Activated CD8-positive, alpha-beta memory T cell treated with anti-CD3 and anti-CD28 coated beads, Interleukin-2, amount 50 U/mL, for 24 hours (primary cell): ENCODE data around the gene CHD9NB.

Source experiments
- DNase-seq: peaks from one replicate; pipeline ENCODE4 v3.0.0-alpha.2; 2020; ENCODE audit errors: extremely low read depth

CHD9NB gene

DNA sequence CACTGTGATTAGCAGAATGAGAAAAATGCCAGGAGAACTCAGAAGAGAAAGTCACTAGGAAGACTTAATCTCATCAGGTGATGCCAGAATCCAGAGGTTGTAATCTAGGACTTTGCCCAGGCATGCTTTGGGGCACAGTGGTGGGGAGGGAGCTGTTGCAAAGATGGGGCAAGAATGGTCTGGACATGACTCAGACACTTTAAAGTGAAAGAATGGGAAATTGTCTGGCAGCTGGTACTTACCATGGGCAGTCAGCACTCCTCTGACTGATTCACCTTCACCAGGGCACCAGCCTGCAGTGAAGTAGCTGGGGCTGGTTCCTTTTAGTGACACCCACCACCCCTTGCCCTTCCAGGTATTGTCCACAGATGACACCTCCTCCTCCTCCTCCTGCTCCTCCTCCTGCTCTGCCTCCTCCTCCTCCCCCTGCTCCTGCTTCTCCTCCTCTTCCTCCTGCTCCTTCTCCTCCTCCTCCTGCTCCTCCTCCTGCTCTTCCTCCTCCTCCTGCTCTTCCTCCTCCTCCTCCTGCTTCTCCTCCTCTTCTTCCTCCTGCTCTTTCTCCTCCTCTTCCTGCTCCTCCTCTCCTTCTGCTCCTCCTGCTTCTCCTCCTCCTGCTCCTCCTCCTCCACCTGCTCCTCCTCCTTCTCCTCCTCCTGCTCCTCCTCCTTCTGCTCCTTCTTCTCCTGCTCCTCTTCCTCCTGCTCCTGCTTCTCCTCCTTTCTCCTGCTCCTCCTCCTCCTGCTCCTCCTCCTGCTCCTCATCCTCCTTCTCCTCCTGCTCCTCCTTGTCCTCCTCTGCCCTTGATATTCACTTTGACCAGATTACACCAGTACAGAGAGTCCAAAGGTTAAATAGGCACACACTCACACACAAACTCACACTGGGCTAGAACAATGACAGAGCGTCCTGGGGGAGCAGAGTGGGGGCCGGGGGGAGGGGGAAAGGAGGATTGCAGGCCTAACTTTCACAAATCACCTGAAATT is at the start of gene CHD9NB:
TSS of gene CHD9NB (minus strand) at position 379 of the 983 bp plus-strand sequence. CDS start 8,739 bp downstream, outside the sequence.
- DNase-seq = no peak

DNA sequence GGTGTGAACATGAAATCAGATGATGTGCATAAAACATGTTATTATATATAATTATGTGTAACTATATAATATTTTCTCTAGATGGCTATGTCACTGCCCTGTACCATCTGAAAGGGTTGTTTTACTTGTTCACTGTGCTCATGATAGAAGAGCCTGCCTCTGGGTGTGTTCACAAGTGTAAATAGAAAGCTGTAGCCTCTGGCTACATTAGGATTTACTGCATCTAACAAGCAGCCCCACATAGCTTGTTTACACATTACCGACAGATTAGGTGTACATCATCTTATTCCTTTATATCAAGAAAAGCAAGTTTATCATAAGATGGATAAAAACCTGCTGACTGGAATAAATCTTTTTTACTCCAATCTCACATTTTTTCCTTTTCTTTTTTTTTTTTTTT is 48.2 kb upstream of the CHD9NB start:
- no peak for DNase-seq

DNA sequence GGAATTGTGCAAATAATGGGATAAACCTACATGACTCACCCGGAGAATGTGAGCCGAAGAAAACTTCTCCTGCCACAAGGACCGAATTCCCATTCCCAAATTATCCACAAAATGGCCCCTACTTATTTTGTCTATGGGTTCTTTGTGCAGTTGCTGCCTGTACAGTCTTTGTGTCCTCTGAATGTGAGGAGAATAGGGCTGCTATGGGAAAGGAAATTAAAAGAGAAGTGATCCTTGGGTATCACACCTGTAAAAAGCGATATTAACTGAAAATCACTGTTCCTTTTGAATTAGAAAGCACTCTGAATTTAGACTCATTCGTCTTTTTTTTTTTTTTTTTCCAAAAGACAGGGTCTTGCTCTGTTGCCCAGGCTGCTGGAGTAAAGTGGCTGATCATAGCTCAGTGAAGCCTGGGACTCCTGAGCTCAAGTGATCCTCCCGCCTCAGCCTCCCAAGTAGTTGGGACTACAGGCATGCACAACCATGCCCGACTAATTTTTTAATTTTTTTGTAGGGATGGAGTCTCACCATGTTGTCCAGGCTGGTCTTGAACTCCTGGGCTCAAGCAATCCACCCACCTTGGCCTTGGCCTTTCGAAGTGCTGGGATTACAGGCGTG is 47.5 kb upstream of the CHD9NB start:
- DNase-seq = no peak

DNA sequence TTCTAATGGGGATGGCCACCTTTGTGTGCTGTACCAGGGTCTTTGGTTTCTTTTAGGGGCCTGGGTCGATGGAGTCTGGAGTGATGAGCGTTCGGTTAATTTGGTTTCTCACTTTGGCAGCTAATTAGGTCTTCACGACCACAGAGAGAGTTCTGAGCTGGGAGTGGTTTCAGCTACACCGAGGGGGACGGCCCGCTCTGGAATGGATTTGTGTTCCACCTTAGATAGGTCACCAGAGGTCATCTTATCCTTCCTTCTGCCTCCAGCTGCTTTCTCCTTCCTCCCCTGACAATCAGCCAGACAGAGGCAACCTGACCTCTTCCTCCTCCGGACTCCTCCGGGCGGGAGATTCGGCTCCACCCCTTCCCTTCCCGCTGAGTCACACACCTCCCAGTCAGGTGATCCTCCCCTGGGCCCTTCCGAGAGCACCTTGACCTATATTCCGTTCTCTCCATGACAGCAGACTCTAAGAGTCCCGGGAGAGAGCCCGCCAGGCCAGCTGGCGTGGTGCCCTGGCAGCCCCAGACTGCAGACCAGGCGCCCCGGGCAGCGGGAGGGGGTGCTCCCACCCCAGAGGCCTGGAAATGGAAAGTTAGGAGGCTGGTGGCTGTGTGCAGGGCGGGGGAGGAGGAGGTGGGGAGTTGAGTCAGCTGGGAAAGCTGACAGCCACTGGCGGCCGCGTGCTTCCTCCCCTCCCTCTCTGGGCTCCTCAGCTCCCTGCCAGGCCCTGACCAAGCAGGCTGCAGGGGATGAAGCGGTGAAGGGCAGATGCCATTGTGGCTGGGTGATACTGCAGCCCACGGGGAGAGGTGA is 46.8 kb upstream of the CHD9NB start:
- DNase-seq = no peak

DNA sequence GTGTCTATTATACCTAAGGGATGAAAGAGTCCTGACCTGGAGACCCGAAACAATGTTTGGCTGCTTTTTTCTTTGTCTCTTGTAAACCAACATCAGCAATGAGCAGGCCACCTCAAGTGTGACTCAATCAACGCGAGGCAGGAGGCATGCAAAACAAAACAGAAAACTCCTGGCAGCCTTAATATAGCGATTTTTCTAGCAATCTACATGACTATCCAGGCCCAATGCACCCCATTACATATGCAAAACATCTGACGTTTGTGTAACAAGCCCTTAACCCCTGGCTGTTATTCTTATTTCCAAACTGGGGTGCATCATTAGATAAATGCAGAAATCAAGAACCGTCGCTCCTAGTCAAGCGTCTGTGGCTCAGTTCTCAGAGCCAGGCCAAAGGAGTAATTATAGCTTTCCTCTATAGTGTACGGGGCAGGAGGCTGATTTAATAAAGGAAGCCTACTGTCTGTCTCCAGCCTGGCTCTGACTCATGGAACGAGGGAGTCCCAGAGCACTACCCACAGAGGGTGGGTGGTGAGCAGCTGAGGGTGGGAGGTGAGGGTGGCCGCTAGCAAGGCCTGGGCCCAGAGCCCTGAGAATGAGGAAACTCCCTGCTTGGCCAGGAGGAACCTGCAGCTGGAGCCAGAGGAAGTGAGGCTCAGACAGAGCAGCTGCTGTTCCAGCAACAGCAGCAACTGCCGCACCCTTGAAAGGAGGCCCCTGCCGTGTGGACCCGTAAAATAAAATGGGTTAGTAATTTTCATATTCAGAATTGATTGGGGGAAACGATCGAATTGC is 46.0 kb upstream of the CHD9NB start:
- no peak for DNase-seq

DNA sequence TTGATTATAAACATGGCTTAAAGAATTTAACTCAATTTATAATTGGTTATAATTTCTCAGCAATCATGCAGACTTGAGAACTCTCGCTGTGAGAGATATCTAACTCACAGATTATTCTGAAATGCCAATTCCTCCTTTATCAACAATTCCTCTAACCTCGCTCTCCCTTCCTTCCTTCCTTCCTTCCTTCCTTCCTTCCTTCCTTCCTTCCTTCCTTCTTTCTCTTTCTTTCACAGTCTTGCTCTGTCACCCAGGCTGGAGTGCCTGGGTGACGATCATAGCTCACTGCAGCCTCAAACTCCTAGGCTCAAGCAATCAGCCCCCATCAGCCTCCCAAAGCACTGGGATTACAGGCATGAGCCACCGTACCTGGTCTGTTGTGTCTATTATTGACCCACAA is 44.5 kb upstream of the CHD9NB start:
- DNase-seq = no peak

DNA sequence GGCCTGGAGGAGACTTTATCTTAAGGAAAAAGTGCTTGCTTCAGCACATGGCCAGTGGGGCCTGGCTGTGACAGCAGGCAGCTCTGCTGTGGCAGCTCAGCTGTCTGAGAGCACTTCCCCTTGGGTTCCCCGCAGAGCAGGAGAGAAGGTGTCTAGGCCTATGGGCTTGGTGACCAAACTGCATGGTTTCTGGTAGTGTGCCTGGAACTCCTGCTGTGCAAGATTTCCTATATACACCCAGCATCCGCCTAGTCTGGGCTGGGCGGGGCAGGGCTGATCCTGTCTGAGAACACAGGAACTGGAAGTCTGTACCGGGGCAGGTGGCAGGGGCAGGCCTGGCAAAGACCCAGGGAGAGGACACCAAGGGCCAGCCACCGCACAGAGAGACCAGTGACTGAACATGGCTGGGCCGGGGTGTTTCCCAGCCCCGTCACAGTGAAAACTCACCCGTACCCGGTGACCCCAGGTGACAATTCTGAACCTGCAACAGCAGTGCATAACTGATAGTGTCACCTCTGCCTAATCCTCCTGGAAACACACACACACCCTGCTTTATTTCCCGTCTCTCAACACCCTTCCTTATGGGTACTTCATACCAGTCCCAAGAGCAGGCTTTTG is 41.4 kb upstream of the CHD9NB start:
- DNase-seq = no peak

DNA sequence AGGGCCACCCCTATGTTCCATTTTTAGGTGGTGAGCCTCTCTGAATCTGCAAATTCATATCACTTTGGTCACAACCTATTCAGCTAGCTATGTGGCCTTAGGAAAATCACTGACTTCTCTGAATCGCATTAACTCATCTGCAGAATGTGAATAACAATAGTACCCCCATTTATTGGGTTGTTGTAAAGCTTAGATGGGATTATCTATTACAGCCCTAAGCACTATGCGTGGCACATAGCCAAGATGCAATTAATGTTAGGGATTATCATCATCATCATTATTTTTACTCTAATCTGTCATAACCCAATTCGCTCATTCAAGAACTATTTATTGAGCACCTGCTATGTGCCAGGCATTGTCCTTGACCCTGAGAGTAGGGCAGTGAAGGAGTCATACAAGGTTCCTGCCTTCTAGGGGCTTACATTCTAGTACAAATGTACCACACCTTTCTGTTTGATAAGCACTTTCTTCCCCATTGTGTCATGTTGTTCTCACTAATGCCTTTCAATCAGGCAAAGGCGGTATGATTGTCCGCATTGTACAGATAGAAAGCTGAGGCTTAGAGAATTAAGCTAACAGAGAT is 40.6 kb upstream of the CHD9NB start:
- DNase-seq = no peak

DNA sequence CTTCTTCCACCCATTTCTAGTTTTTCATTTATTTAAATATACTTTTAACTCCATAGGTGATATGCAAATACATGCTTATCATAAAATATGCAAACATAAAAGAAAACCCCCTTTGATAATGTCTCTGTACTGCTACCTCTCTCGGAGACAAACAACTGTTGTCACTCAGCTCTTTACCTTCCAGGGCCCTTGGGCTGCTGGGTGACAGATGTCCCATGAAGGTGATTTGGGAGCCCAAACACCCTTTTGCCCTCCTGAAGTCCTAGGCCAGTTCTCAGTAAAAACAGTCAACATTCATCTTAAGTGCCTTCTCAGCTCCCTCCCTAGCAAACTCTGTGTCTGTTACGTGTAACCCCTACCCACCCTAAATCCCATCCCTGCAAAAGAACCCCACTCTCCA is 39.6 kb upstream of the CHD9NB start:
- no peak for DNase-seq

DNA sequence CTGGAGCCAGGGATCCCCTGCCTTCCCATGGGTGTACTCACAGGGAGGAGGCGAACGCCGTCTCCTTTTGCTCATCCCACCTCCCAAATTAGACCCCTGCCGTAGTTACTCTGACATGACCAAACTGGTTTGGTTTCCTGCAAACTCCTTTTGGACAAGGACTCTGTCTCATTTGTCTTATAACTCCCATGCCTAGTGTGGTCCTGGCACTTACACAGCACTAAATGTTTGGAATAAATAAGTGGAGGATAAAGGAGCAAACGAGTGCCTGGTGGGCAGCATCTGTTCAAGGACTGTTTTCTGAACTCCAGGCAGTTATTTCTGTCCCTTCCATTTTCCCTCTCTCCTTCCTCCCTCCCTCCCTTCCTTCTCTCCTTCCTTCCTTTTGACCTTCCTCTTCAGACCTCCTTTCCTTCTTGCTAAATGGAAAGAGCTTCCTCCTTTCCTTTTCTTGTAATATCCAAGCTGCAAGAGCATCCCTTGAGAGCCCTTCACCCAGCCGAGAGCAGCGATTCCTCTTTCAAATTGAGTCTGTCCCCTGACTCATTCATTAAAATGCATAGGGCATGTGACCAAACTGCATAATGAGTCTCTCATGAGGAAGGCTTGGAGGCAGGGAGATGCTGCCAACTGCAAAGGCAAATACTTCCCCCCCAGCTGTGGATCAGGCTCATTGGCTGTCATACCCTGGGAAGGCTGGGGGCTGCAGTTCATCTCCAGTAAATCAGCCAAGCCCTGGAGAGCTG is 38.9 kb upstream of the CHD9NB start:
- DNase-seq = no peak

DNA sequence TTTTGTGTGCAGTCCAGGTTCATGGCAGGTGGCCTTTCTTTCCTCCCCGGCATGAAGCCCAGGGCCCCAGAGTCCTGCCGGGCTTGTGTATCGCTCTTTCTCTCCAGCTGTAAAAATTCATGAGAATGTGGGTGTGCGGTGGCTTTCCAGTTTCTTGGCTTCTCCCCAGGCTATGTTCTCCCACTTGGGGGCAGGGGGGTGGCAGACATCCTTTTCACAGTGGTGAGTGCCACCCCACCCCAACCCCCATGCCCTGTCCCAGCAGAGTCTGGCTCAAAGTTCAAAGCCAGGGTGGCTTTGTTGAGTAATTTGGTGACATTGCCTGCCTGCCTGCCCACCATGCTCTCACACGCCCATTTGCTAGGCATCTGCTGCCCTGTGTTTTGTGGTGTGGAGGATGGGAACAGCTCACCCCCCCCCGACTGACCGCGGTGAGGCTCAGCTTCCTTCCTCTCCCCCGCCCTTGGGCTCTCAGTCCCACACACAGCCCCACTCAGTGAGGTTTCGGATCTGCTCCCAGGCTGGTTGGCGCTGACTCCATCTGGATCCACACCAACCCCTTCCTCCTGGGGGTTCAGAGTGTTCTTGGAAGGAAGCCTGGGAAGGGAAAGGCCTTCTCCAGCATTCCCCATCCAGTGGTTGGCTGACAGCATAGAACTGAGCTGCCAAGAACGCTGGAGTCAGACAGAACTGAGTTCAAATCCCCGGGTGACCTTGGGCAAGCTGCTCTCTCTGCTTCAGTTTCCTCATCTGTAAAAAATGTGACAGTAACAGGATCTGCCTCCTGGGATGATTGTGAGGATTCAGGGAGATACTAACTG is 38.1 kb upstream of the CHD9NB start:
- no peak for DNase-seq

DNA sequence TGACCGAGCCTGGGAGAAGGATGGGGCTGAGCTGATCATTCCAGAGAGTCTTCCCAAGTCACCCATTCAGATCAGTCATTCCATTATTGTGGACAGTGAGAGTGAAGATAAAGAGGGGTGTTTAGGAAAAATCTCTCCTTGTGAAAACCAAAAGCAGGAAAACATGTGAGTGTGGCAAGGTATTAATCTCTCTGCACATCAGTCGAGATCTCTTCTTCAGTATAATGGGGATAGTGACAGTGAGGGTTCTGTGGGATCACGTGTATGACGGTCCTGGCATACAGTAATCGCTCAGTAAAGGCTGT is 37.5 kb upstream of the CHD9NB start:
- no peak for DNase-seq

DNA sequence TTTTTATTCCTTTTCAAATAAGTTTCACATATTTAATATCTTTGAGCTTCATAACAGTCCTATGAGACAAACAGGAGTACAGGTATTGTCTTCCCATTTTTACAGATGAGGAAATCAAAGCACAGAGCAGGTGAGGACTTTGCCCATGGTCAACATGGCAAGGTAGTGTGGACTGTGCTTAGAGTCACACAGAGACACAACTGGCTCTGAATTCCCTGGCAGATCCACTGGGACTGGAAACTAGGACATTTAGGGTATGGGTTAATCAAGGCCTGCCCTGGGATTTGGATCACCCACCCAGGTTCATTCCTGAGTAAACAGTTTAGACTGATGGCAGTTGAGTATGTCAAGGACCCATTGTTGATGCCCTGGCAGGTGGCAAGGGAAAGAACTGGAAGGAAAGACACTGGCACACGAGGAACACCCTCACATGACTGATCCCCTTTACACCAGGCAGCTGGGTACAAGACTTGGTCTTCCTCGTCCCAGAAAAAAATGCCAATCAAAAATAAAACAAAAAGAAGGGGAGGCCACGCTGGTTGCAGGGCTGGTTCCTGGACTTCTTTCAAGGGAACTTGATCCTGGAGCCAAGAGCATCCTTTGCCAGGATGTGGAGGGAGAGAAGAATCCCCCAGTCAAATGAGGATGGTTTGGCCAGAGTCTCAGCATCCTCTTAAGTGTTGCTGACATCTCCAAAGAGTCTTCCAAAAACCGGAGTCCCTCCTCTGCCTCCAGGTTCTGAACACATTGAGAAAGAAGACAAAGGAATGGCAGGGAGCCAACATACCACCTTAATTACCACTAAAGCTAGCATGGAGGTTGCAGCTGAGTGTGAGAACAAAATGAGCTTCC is 37.0 kb upstream of the CHD9NB start:
- DNase-seq = no peak

DNA sequence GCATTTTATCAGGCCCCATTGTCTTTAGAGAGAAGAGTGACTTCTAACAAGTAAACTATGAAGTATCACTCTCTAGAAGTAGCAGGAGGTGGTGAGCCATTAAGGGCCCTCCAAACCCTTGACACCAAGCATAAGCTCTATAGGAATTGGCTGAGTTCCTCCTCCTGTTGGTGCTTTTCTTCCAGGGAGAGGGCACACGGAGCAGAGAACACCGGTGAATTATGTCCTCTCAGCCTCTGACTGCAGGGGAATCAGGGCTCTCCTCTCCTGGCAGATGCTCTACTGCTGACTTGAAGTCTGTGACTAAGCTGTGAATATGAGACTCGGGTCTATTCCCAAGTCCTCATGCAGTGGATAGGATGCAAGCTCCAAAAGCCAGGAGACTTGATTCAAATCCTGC is 34.4 kb upstream of the CHD9NB start:
- no peak for DNase-seq

DNA sequence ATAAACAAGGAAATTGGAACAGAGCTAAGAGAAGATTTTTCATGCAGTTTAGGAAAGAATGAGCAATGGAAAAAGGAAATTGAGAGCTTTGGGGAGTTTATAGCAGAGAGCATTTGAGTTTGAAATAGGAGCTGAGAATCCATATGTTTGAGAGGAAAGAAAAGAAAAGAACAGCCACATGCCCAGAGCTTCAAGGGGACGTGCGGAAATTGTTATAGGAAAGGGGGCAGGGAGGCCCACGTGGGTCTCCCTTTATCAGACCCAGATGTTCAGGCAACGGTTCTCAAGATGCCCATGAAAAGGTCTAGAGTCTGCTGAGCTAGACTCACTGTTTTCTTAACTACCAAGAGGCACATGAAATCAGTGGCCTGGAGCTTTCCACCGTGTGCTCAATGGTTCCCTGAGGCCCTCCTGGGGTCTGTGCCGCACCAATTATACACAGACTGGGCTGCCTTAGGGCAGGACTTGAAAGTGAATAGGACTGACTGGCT is 33.3 kb upstream of the CHD9NB start:
- DNase-seq = no peak

DNA sequence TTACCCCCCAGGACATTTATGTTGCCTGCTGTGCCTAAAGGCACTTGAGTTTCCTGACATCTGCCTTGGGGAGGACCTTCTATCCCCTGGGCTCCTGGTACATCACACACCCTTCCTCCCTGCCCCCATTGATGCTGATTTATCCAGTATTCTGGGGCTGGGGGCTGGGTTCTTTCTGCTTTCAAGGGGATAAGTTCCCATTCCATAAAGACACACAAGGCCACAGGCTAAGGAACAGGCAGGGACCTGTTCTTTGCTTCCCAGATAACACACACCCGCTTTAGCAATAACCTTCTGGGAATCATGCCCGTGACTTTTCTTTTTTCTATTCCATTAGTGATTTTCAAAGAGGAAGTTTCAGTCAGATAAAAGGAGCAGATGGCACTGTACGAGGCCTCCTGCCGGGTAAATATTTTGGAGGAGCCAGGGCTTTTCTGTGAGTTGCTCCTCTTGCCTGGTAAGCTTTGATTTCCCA is 32.7 kb upstream of the CHD9NB start:
- no peak for DNase-seq

DNA sequence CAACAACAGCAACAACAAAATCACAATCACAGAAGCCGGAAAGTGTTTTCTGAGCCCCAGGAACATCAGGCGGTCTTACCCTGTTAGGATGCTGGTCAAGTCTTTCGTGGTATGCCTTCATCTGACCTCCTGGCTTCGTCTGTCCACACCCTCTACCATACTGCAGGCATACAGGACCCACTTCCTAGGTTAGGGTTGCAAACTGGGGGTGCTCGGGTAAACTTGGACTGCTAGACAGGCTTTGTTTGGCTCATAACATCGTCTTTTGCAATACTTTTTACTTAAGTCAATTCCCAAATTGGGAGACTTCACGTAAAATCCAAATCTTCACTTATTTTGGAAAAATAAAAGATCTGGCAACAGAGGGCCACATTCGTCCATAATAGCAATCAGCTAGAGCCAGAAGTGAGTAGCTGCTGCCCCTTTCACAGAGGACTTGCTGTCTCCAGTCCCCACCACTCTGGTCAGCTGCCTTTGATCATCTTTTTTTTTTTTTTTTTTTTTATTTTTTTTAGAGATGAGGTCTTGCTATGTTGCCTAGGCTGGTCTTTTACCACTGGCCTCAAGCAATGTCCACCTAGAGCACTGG is 32.1 kb upstream of the CHD9NB start:
- no peak for DNase-seq

DNA sequence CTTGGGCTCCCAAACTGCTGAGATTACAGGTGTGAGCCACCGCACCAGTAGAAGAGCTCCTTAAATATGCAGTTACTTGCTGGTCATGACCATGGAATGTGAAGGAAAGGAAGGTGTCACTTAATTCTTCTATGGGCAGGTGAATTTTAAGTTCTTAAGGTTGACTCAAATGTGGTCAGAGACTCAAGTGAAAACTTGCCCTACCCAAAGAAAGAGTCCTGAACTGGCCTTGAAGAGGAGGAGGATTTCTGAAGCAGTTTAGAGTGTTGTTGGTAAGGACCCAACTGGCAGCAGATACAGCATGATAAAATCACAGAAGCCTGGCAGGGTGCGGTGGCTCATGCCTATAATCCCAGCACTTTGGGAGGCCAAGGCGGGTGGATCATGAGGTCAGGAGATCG is 31.4 kb upstream of the CHD9NB start:
- DNase-seq = no peak
